HepG2 (cell line): ENCODE measurements around the gene LYRM4. TPM values are rescaled to one million over a fixed set of nuclear protein-coding genes. Genes with fewer than 3 reads are reported as not detected.

Experiments
- ATAC-seq: fragments of 200-7000 bp; cut with Tn5 transposase; 3 replicates; pipeline ENCODE4 v1.9.1; 2020; ENCODE audit warnings: mild to moderate bottlenecking, moderate library complexity
- BruUV-seq: library from RNA; stranded (reverse); fragments of 400-500 nt; replicated peaks from 2 replicates; lab custom pipeline; 2021; lab: Mats Ljungman, UMichigan
- CTCF ChIA-PET: fragments of 300-600 bp; formaldehyde crosslinking; extraction: SDS; loops from one replicate; lab custom pipeline; 2021; ENCODE audit warnings: low total read pairs, inconsistent platforms, low intra/inter-chr PET ratio; lab: Yijun Ruan, JAX
- POLR2A ChIA-PET: fragments of 350-600 bp; sonication (Branson Sonifier 250); formaldehyde crosslinking; loops from one replicate; lab custom pipeline; 2020; ENCODE audit warnings: antibody characterized with exemption, inconsistent platforms; lab: Yijun Ruan, JAX
- DNase-seq: peaks from one replicate; pipeline ENCODE4 v3.0.0-alpha.2; 2015; ENCODE audit warnings: low spot score
- FAIRE-seq: peaks from 3 replicates; lab custom pipeline; 2011; peaks lifted over from hg19 to GRCh38; lab: Jason Lieb, UNC
- H2AFZ ChIP-seq: one replicate; pipeline ENCODE4 v1.6.1; 2011; ENCODE audit warnings: low read length, inconsistent platforms
- H3K27ac ChIP-seq: fragments of 300-600 bp; 3 replicates; pipeline ENCODE4 v1.8.0; 2011; ENCODE audit warnings: mixed run types, mild to moderate bottlenecking, mixed read lengths, low read length, inconsistent platforms; ENCODE audit not compliant: insufficient read depth; ENCODE audit errors: extremely low read length
- H3K27me3 ChIP-seq, 2 experiments: fragments of 200-600 bp in 1 of 2; 2 replicates in 1 of 2; 3 replicates in 1 of 2; pipeline versions ENCODE4 v1.6.0 to v1.8.0; 2011; ENCODE audit warnings: low read length in 2 of 2, mild to moderate bottlenecking in 2 of 2, moderate library complexity in 2 of 2, inconsistent platforms in 1 of 2; ENCODE audit not compliant: insufficient read depth in 2 of 2, control insufficient read depth in 1 of 2
- H3K36me3 ChIP-seq, 2 experiments: fragments of 200-600 bp in 1 of 2; replicated peaks in 1 of 2; 2 replicates in 1 of 2; 3 replicates in 1 of 2; pipeline versions ENCODE4 v1.5.1 to v1.8.0; 2011; ENCODE audit warnings: low read length in 2 of 2, inconsistent platforms in 1 of 2; ENCODE audit not compliant: insufficient read depth in 2 of 2, control insufficient read depth in 1 of 2
- H3K4me1 ChIP-seq: 2 replicates; pipeline ENCODE4 v1.5.1; 2012; ENCODE audit warnings: low read length, inconsistent platforms; ENCODE audit not compliant: insufficient read depth
- H3K4me2 ChIP-seq: 2 replicates; pipeline ENCODE4 v1.6.0; 2011; ENCODE audit warnings: low read depth, low read length, inconsistent platforms
- H3K4me3 ChIP-seq, 3 experiments: fragments of 200-600 bp in 1 of 3; sonication (generic), shearing (Covaris generic) in 1 of 3; replicated peaks in 1 of 3; 2 replicates each; pipeline ENCODE4 v1.5.1; 2011 to 2016; ENCODE audit warnings: low read length in 3 of 3, inconsistent platforms in 2 of 3, low read depth in 2 of 3, mild to moderate bottlenecking in 2 of 3, control low read depth in 1 of 3, mixed read lengths in 1 of 3; ENCODE audit not compliant: insufficient read depth in 1 of 3
- H3K79me2 ChIP-seq: one replicate; pipeline ENCODE4 v1.6.1; 2011; ENCODE audit warnings: low read length, inconsistent platforms; ENCODE audit not compliant: insufficient read depth
- H3K9ac ChIP-seq: 2 replicates; pipeline ENCODE4 v1.6.0; 2011; ENCODE audit warnings: mild to moderate bottlenecking, low read depth, low read length, inconsistent platforms; ENCODE audit not compliant: insufficient read depth
- H3K9me3 ChIP-seq: 2 replicates; pipeline ENCODE4 v1.5.1; 2012; ENCODE audit warnings: mild to moderate bottlenecking, low read length
- H4K20me1 ChIP-seq: 2 replicates; pipeline ENCODE4 v1.6.0; 2011; ENCODE audit warnings: inconsistent platforms, mild to moderate bottlenecking, low read length, moderate library complexity; ENCODE audit not compliant: insufficient read depth
- ARNTL ChIP-seq: sonication (generic); formaldehyde crosslinking; IDR thresholded peaks from 2 replicates; pipeline ENCODE4 v1.4.0; 2020; ENCODE audit warnings: mild to moderate bottlenecking, missing genetic modification reagents
- ASH2L ChIP-seq: fragments of 300-600, 200-600 bp; sonication (generic); IDR thresholded peaks from 2 replicates; pipeline ENCODE4 v1.7.0; 2017; ENCODE audit warnings: low read depth, mild to moderate bottlenecking, moderate library complexity, mixed read lengths, low read length; ENCODE audit not compliant: insufficient read length
- ATF2 ChIP-seq: sonication (generic); formaldehyde crosslinking; IDR thresholded peaks from 2 replicates; pipeline ENCODE4 v1.4.0; 2020; ENCODE audit warnings: missing genetic modification reagents
- FOSL2 ChIP-seq: sonication (generic); formaldehyde crosslinking; IDR thresholded peaks from 2 replicates; pipeline ENCODE4 v1.4.0; 2020; ENCODE audit warnings: missing genetic modification reagents
- GATAD2A ChIP-seq: IDR thresholded peaks from 2 replicates; pipeline ENCODE4 v1.6.1; 2016
- HIC2 ChIP-seq: sonication (generic); formaldehyde crosslinking; IDR thresholded peaks from 2 replicates; pipeline ENCODE4 v1.9.0; 2022; ENCODE audit warnings: low read depth, missing genetic modification reagents
- MYPOP ChIP-seq: sonication (generic); formaldehyde crosslinking; IDR thresholded peaks from 2 replicates; pipeline ENCODE4 v1.8.1; 2023; ENCODE audit warnings: mild to moderate bottlenecking, moderate library complexity, missing genetic modification reagents
- RARG ChIP-seq: sonication (generic); formaldehyde crosslinking; IDR thresholded peaks from 2 replicates; pipeline ENCODE4 v1.4.0; 2020; ENCODE audit warnings: low read depth, mild to moderate bottlenecking, missing genetic modification reagents
- RBM39 ChIP-seq: fragments of 200-400 bp; formaldehyde crosslinking; IDR thresholded peaks from one replicate; pipeline ENCODE4 v1.6.1; 2018; ENCODE audit warnings: antibody characterized with exemption, mild to moderate bottlenecking, low read depth, low read length; ENCODE audit not compliant: poor library complexity, severe bottlenecking
- RCOR2 ChIP-seq: IDR thresholded peaks from 2 replicates; pipeline ENCODE4 v1.6.1; 2016; ENCODE audit warnings: missing biosample characterization, missing genetic modification reagents
- SMAD1 ChIP-seq: sonication (generic); formaldehyde crosslinking; IDR thresholded peaks from 2 replicates; pipeline ENCODE4 v1.4.0; 2020; ENCODE audit warnings: missing genetic modification reagents, low read depth, mild to moderate bottlenecking, borderline replicate concordance
- TEAD3 ChIP-seq: optimal IDR thresholded peaks from 2 replicates; pipeline ENCODE3; 2016; ENCODE audit warnings: borderline replicate concordance
- ZGPAT ChIP-seq: IDR thresholded peaks from 2 replicates; pipeline ENCODE4 v1.6.1; 2016; ENCODE audit warnings: mild to moderate bottlenecking
- ZNF451 ChIP-seq: sonication (generic); formaldehyde crosslinking; IDR thresholded peaks from 2 replicates; pipeline ENCODE4 v1.5.0; 2020; ENCODE audit warnings: mild to moderate bottlenecking, missing genetic modification reagents
- ZNF512 ChIP-seq: sonication (generic); formaldehyde crosslinking; IDR thresholded peaks from 2 replicates; pipeline ENCODE4 v1.4.0; 2020; ENCODE audit warnings: mild to moderate bottlenecking, missing genetic modification reagents
- ZNF607 ChIP-seq: sonication (generic); formaldehyde crosslinking; IDR thresholded peaks from 2 replicates; pipeline ENCODE4 v1.5.1; 2020; ENCODE audit warnings: missing genetic modification reagents, mild to moderate bottlenecking, borderline replicate concordance
- WGBS: methylation state at CpG from one replicate; pipeline ENCODE4 v1.1.6; 2017; ENCODE audit warnings: low lambda C conversion rate; 5-methylcytosine and 5-hydroxymethylcytosine counted together
- in situ Hi-C: cut with HindIII; loops from 2 replicates; pipeline ENCODE4 v1.10.0; 2017; ENCODE audit warnings: low pct_unique_long_range_greater_than_20kb; ENCODE audit not compliant: extremely low pct_ligation_motif_present
- intact Hi-C: fragments of 100-400 bp; cut with micrococcal nuclease; formaldehyde crosslinking; loops from one replicate; pipeline ENCODE4 v1.10.0; 2022; ENCODE audit not compliant: unreplicated experiment
- polyA plus RNA-seq, 8 experiments: library from polyadenylated mRNA; depleted of rRNA in 3 of 8; stranded (reverse) in 7 of 8; unstranded in 1 of 8; fragments of >200 nt; fragmentation: Illumina TruSeq in 4 of 8; extraction: Trizol in 4 of 8; gene quantifications; 2 replicates each; pipeline versions ENCODE4 v1.2.1 to v1.2.3, GENCODE V29; 2011 to 2016; ENCODE audit warnings: low read depth in 4 of 8, missing spikeins in 1 of 8, mixed read lengths in 1 of 8; ENCODE audit not compliant: insufficient read depth in 1 of 8
- total RNA-seq, 5 experiments: library from RNA; depleted of rRNA; stranded (reverse); fragments of >200 nt; fragmentation: Illumina TruSeq; extraction: Trizol; gene quantifications; 2 replicates each; pipeline ENCODE4 v1.2.3, GENCODE V29; 2016; ENCODE audit warnings: low read depth in 1 of 5

Gene LYRM4
- total and polyA plus RNA-seq, 2 of the 13 experiments (the other 11 are each of a cell fraction or from before 2014, with no cell fraction given) = 64.6 to 67.5 TPM

GRCh38 chr6:5081182-5081581 is 179.6 kb downstream of the LYRM4 start (continued):
- TF ChIP-seq ARNTL (CRISPR knock-in tag) = 0 out of 2 replicates have a peak, but pooled peaks have one; percentile 41
- no peak for TF ChIP-seq RARG
- peak; percentile 17; the same call in 1 of the 2 replicates for TF ChIP-seq ZNF607
- no peak for TF ChIP-seq HIC2 (CRISPR knock-in tag)
- no peak for TF ChIP-seq ZNF451 (CRISPR knock-in tag)
- no peak for TF ChIP-seq ZNF512 (CRISPR knock-in tag)
- TF ChIP-seq SMAD1 (CRISPR knock-in tag) = no peak

- in situ Hi-C loops (no loop called here), intact Hi-C loops (loop anchor here (5.0 kb wide), 1 partner anchor 37 kb away; no protein-coding TSS in a partner anchor)
- no peaks in the 10 kb centered on the region for H4K20me1 ChIP-seq
- H3K27me3 ChIP-seq = no peaks in the 10 kb centered on the region
- DNase-seq = peak; percentile 80
- peak overlapping the region; percentile 96 for H3K4me2 ChIP-seq
- no peaks in the 10 kb centered on the region; a peak in 1 of 5 replicates for H3K36me3 ChIP-seq
- H3K27ac ChIP-seq = peak overlapping the region; percentile 81
- peak; percentile 74 for FAIRE-seq
- H3K9me3 ChIP-seq = no peaks in the 10 kb centered on the region
- POLR2A ChIA-PET = interaction anchor here (1.1 to 3.0 kb wide), 2 partner anchors 19 to 21 kb away, joined by 3 to 21 read pairs; no protein-coding TSS in a partner anchor
- peaks cover 70% of the 10 kb centered on the region for H3K4me1 ChIP-seq
- peak; percentile 45 for ATAC-seq
- WGBS = 0% methylated on average over 3 of the region's 3 CpGs
- H3K9ac ChIP-seq = peak overlapping the region; percentile 76; the same call in 1 of the 2 replicates
- H2AFZ ChIP-seq = peak overlapping the region; percentile 52
- BruUV-seq = no TSS peak
- peaks cover 5% of the 10 kb centered on the region for H3K79me2 ChIP-seq
- CTCF ChIA-PET = no interaction called here
- peak overlapping the region in 2 of 3 experiments; percentile 49 to 71; a peak in 4 of 6 replicates for H3K4me3 ChIP-seq
- peak; percentile 20; the same call in 1 of the 2 replicates for TF ChIP-seq GATAD2A
- TF ChIP-seq ZGPAT (CRISPR knock-in tag) = 0 out of 2 replicates have a peak, but pooled peaks have one; percentile 16
- 0 out of 2 replicates have a peak, but pooled peaks have one; percentile 16 for TF ChIP-seq RCOR2 (CRISPR knock-in tag)
- TF ChIP-seq TEAD3 = peak; percentile 80
- peak; percentile 93 for TF ChIP-seq ATF2 (CRISPR knock-in tag)
- peak; percentile 53 for TF ChIP-seq FOSL2
- peak; percentile 50 for TF ChIP-seq ASH2L
- TF ChIP-seq MYPOP (CRISPR knock-in tag) = no peak
- TF ChIP-seq RBM39 = no peak
These were observed 180.2 kb downstream of the LYRM4 start for GRCh38 chr6:5080574-5080973.
